Fibroblast of lung (primary cell): ENCODE data around the gene ACACB. TPM values are rescaled to one million over a fixed set of nuclear protein-coding genes. Genes with fewer than 3 reads are reported as not detected.

Experiments
- DNase-seq, 2 donors: peaks; one replicate each; pipeline versions ENCODE4 v3.0.0 to v3.0.0-alpha.2; 2010; ENCODE audit warnings: low read depth in 2 of 2
- H2AFZ ChIP-seq: 2 replicates; pipeline ENCODE4 v1.5.1; 2012; ENCODE audit warnings: low read length, control low read depth, inconsistent platforms
- H3K27ac ChIP-seq: 2 replicates; pipeline ENCODE4 v1.5.1; 2011; ENCODE audit warnings: low read length, control low read depth; ENCODE audit not compliant: insufficient read depth
- H3K27me3 ChIP-seq: 2 replicates; pipeline ENCODE4 v1.5.1; 2011; ENCODE audit warnings: mild to moderate bottlenecking, low read length; ENCODE audit not compliant: control insufficient read depth, insufficient read depth
- H3K36me3 ChIP-seq: 2 replicates; pipeline ENCODE4 v1.5.1; 2011; ENCODE audit warnings: low read length; ENCODE audit not compliant: control insufficient read depth, insufficient read depth
- H3K4me1 ChIP-seq: 2 replicates; pipeline ENCODE4 v1.5.1; 2011; ENCODE audit warnings: low read length; ENCODE audit not compliant: control insufficient read depth, insufficient read depth; ENCODE audit errors: extremely low read depth
- H3K4me2 ChIP-seq: 2 replicates; pipeline ENCODE4 v1.5.1; 2011; ENCODE audit warnings: low read length, control low read depth; ENCODE audit not compliant: insufficient read depth; ENCODE audit errors: extremely low read depth
- H3K4me3 ChIP-seq, 4 experiments: fragments of 200-600 bp in 1 of 4; sonication (generic) in 1 of 4; replicated peaks in 1 of 4; 2 replicates each; pipeline ENCODE4 v1.5.1; 2011 to 2016; ENCODE audit warnings: low read length in 4 of 4, low read depth in 3 of 4, mild to moderate bottlenecking in 3 of 4, control low read depth in 2 of 4, inconsistent platforms in 1 of 4, mixed read lengths in 1 of 4; ENCODE audit not compliant: insufficient read depth in 1 of 4; ENCODE audit errors: control extremely low read depth in 1 of 4
- H3K79me2 ChIP-seq: 2 replicates; pipeline ENCODE4 v1.5.1; 2012; ENCODE audit warnings: mild to moderate bottlenecking, low read length, inconsistent platforms; ENCODE audit not compliant: control insufficient read depth, insufficient read depth
- H3K9ac ChIP-seq: 2 replicates; pipeline ENCODE4 v1.5.1; 2011; ENCODE audit warnings: mild to moderate bottlenecking, low read length, control low read depth; ENCODE audit not compliant: insufficient read depth
- H3K9me3 ChIP-seq: 2 replicates; pipeline ENCODE4 v1.5.1; 2012; ENCODE audit warnings: low read depth, low read length; ENCODE audit not compliant: control insufficient read depth, insufficient read depth
- H4K20me1 ChIP-seq: 2 replicates; pipeline ENCODE4 v1.5.1; 2011; ENCODE audit warnings: low read length; ENCODE audit not compliant: control insufficient read depth, insufficient read depth; ENCODE audit errors: extremely low read depth
- CTCF ChIP-seq, 2 donors: IDR thresholded peaks in 1 of 2; conservative IDR thresholded peaks in 1 of 2; 1 replicate in 1 of 2; 2 replicates in 1 of 2; pipeline ENCODE4 v1.5.1; 2011 to 2012; ENCODE audit warnings: low read length in 2 of 2, control low read depth in 1 of 2, inconsistent platforms in 1 of 2, low read depth in 1 of 2, mild to moderate bottlenecking in 1 of 2
- EZH2 ChIP-seq: IDR thresholded peaks from 2 replicates; pipeline ENCODE4 v1.5.1; 2012; ENCODE audit warnings: low read length, control low read depth, mild to moderate bottlenecking; ENCODE audit errors: missing control alignments
- polyA plus RNA-seq, 2 donors: library from polyadenylated mRNA; depleted of rRNA in 1 of 2; stranded (reverse) in 1 of 2; unstranded in 1 of 2; fragments of >200 nt; gene quantifications; 2 replicates each; pipeline ENCODE4 v1.2.1, GENCODE V29; 2011 to 2012; ENCODE audit warnings: missing spikeins in 1 of 2
- total RNA-seq: library from RNA; depleted of rRNA; stranded (reverse); fragments of >200 nt; gene quantifications from 2 replicates; pipeline ENCODE4 v1.2.1, GENCODE V29; 2014

The ACACB gene
- total and polyA plus RNA-seq, 2 donors (not counting 1 experiment from before 2014, with no cell fraction given) = 1.5 to 9.1 TPM

DNA sequence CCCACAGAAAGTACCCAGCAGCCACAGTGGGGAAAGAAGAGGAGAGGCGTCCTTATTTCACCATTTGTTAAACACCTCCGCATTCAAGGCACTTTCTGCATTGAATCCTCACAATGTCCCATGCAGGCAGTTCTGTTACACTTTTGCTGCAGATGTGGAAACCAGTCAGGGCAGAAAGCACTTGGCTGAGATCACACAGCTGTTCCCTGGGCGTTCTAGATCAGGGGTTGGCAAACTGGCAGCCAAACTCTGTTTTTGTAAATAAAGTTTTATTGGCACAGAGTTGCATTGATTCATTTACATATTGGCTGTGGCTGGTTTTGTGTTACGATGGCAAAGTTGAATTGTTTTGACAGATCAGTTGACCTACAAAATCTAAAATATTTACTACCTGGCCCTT lies 172.6 kb downstream of the ACACB start:
- H3K9me3 ChIP-seq = no peaks in the 10 kb centered on the region
- H3K27me3 ChIP-seq = no peaks in the 10 kb centered on the region
- no peak overlapping the region for H3K4me2 ChIP-seq
- DNase-seq = peak in 1 of 2 donors; percentile 19
- no peak for TF ChIP-seq CTCF (conservative IDR thresholded peaks at IDR 0.05 in 1 of 2, IDR thresholded peaks at IDR 0.05 in 1 of 2; ENCODE audit: low read depth in 1 of 2, low read length in 2 of 2)
- TF ChIP-seq EZH2 = no peak
- H4K20me1 ChIP-seq = no peaks in the 10 kb centered on the region
- no peaks in the 10 kb centered on the region for H3K4me1 ChIP-seq
- no peak overlapping the region for H2AFZ ChIP-seq
- H3K79me2 ChIP-seq = no peaks in the 10 kb centered on the region
- no peaks in the 10 kb centered on the region for H3K36me3 ChIP-seq
- no peak overlapping the region for H3K4me3 ChIP-seq
- H3K27ac ChIP-seq = no peak overlapping the region
- H3K9ac ChIP-seq = no peak overlapping the region

GRCh38 chr12:109289551-109289950 lies 173.2 kb downstream of the ACACB start:
- no peak overlapping the region for H2AFZ ChIP-seq
- no peak overlapping the region for H3K4me3 ChIP-seq
- no peak overlapping the region for H3K4me2 ChIP-seq
- H3K27me3 ChIP-seq = no peaks in the 10 kb centered on the region
- no peak overlapping the region for H3K9ac ChIP-seq
- no peaks in the 10 kb centered on the region for H3K9me3 ChIP-seq
- no peaks in the 10 kb centered on the region for H4K20me1 ChIP-seq
- H3K27ac ChIP-seq = no peak overlapping the region
- no peak for DNase-seq
- no peaks in the 10 kb centered on the region for H3K79me2 ChIP-seq
- H3K4me1 ChIP-seq = no peaks in the 10 kb centered on the region
- TF ChIP-seq EZH2 = no peak
- TF ChIP-seq CTCF (conservative IDR thresholded peaks at IDR 0.05 in 1 of 2, IDR thresholded peaks at IDR 0.05 in 1 of 2; ENCODE audit: low read depth in 1 of 2, low read length in 2 of 2) = no peak
- H3K36me3 ChIP-seq = no peaks in the 10 kb centered on the region

- Histone ChIP-seq H3K4me2 (no peak overlapping the region), H3K27me3 (no peaks in the 10 kb centered on the region), H3K79me2 (no peaks in the 10 kb centered on the region), H3K36me3 (no peaks in the 10 kb centered on the region), H3K4me1 (no peaks in the 10 kb centered on the region), H3K9me3 (no peaks in the 10 kb centered on the region), H3K4me3 (no peak overlapping the region), H4K20me1 (no peaks in the 10 kb centered on the region), H2AFZ (no peak overlapping the region), H3K27ac (no peak overlapping the region), H3K9ac (no peak overlapping the region)
- DNase-seq = no peak
- TF ChIP-seq CTCF (conservative IDR thresholded peaks at IDR 0.05 in 1 of 2, IDR thresholded peaks at IDR 0.05 in 1 of 2; ENCODE audit: low read depth in 1 of 2, low read length in 2 of 2) (no peak), EZH2 (no peak)
Observed at GRCh38 chr12:109290061-109290460, 173.7 kb downstream of the ACACB start.
